ENCODE measurements around the gene SLC30A10.
A peak's percentile ranks its signal among the peaks of the same experiment; 100 is the strongest.
"Not testable (repeated sequence)": the region's sequence is repeated elsewhere in the genome, so short reads cannot be mapped to it uniquely, and the experiment has no call there.

Gene SLC30A10

GRCh38 chr1:219927956-219928790, at the start of gene SLC30A10:
SLC30A10 (minus strand) TSS chr1:219928557; CDS start chr1:219928440, 117 bp downstream.
- peak; percentile 75 for DNase-seq (ENCODE audit: low spot score)

GRCh38 chr1:219973213-219973612, 44.9 kb upstream of the SLC30A10 start:
- DNase-seq (ENCODE audit: low spot score) = no peak

- no peak for DNase-seq (ENCODE audit: low spot score)
These were observed 39.0 kb upstream of the SLC30A10 start for GRCh38 chr1:219967361-219967760.

- DNase-seq (ENCODE audit: low spot score) = no peak
These were observed 37.7 kb upstream of the SLC30A10 start for GRCh38 chr1:219966071-219966349.

- no peak for DNase-seq (ENCODE audit: low spot score)
These were observed 37.1 kb upstream of the SLC30A10 start for GRCh38 chr1:219965285-219966070.

GRCh38 chr1:219963432-219963831, 35.1 kb upstream of the SLC30A10 start:
- DNase-seq (ENCODE audit: low spot score) = no peak

- no peak for DNase-seq (ENCODE audit: low spot score)
These were observed 33.3 kb upstream of the SLC30A10 start for GRCh38 chr1:219961684-219962083.

GRCh38 chr1:219959540-219960203, 31.3 kb upstream of the SLC30A10 start:
- no peak for DNase-seq (ENCODE audit: low spot score)

- DNase-seq (ENCODE audit: low spot score) = no peak
These were observed 30.6 kb upstream of the SLC30A10 start for GRCh38 chr1:219958875-219959417.

GRCh38 chr1:219954736-219955421, 26.5 kb upstream of the SLC30A10 start:
- DNase-seq (ENCODE audit: low spot score) = peak; percentile 65

- DNase-seq (ENCODE audit: low spot score) = no peak
These were observed 25.7 kb upstream of the SLC30A10 start for GRCh38 chr1:219954052-219954451.

- no peak for DNase-seq (ENCODE audit: low spot score)
These were observed 24.0 kb upstream of the SLC30A10 start for GRCh38 chr1:219952361-219952760.

GRCh38 chr1:219949227-219949626, 20.9 kb upstream of the SLC30A10 start:
- not testable (repeated sequence) for DNase-seq (ENCODE audit: low spot score)

- DNase-seq (ENCODE audit: low spot score) = not testable (repeated sequence)
These were observed 20.4 kb upstream of the SLC30A10 start for GRCh38 chr1:219948766-219949165.

- DNase-seq (ENCODE audit: low spot score) = no peak
These were observed 17.4 kb upstream of the SLC30A10 start for GRCh38 chr1:219945795-219946194.

GRCh38 chr1:219941179-219942118, 13.1 kb upstream of the SLC30A10 start:
- DNase-seq (ENCODE audit: low spot score) = no peak

- no peak for DNase-seq (ENCODE audit: low spot score)
These were observed 12.3 kb upstream of the SLC30A10 start for GRCh38 chr1:219940707-219941106.

GRCh38 chr1:219938706-219939105, 10.3 kb upstream of the SLC30A10 start:
- DNase-seq (ENCODE audit: low spot score) = no peak

- DNase-seq (ENCODE audit: low spot score) = not testable (repeated sequence)
These were observed 5.4 kb upstream of the SLC30A10 start for GRCh38 chr1:219933763-219934162.

- DNase-seq (ENCODE audit: low spot score) = peak; percentile 49
These were observed 2.7 kb upstream of the SLC30A10 start for GRCh38 chr1:219931033-219931432.

GRCh38 chr1:219928791-219929118, 398 bp upstream of the SLC30A10 start:
- no peak for DNase-seq (ENCODE audit: low spot score)
